Gastroesophageal sphincter (tissue), 3 donors: ENCODE data around the gene SPRING1.

Source experiments
- CTCF ChIP-seq, 4 experiments: fragments of 200-600 bp in 2 of 4; fragments of 450-650 bp in 2 of 4; sonication (generic) in 1 of 4; IDR thresholded peaks; one replicate each; pipeline ENCODE4 v1.5.1; 2017 to 2019; ENCODE audit warnings: antibody characterized with exemption in 4 of 4, mild to moderate bottlenecking in 2 of 4, moderate library complexity in 2 of 4
- POLR2AphosphoS5 ChIP-seq: sonication (generic); formaldehyde crosslinking; IDR thresholded peaks from one replicate; pipeline ENCODE4 v1.6.1; 2017; ENCODE audit warnings: antibody characterized with exemption

GRCh38 chr12:116760622-116761020 is 22.8 kb upstream of the SPRING1 start:
- TF ChIP-seq POLR2AphosphoS5 (no peak), CTCF (IDR thresholded peaks at IDR 0.05) (no peak)
